Measurements from ENCODE around the gene ABCC10. TPM values are rescaled to one million over a fixed set of nuclear protein-coding genes. Genes with fewer than 3 reads are reported as not detected.

ABCC10 gene
- total and polyA plus RNA-seq, 10 of the 15 experiments (the other 5 are each of a cell fraction or from before 2014, with no cell fraction given) = 0.80 to 18.2 (median 6.4) TPM

GRCh38 chr6:43427406-43428111 lies at the start of gene ABCC10 (continued):
- peak; percentile 47; the same call in 1 of the 2 replicates for TF ChIP-seq DPF2 (IDR thresholded peaks at IDR 0.05)
- no peak for TF ChIP-seq ZSCAN29 (IDR thresholded peaks at IDR 0.05)
- TF ChIP-seq RB1 (IDR thresholded peaks at IDR 0.05; ENCODE audit: borderline replicate concordance) = peak; percentile 35; the same call in 1 of the 2 replicates
- TF ChIP-seq REST (IDR thresholded peaks at IDR 0.05; ENCODE audit: low read depth, low read length) = no peak
- no peak for TF ChIP-seq SMC3 (IDR thresholded peaks at IDR 0.05; ENCODE audit: borderline replicate concordance, low read length)
- no peak for TF ChIP-seq PKNOX1 (IDR thresholded peaks at IDR 0.05)
- TF ChIP-seq ASH2L (IDR thresholded peaks at IDR 0.05; ENCODE audit: borderline replicate concordance, low read depth) = no peak
- 0 out of 2 replicates have a peak, but pooled peaks have one; percentile 24 for TF ChIP-seq ZBTB11 (CRISPR knock-in tag; IDR thresholded peaks at IDR 0.05)
- 0 out of 2 replicates have a peak, but pooled peaks have one; percentile 63 for TF ChIP-seq NBN (IDR thresholded peaks at IDR 0.05)
- peak; percentile 27 for TF ChIP-seq SP1 (IDR thresholded peaks at IDR 0.05; ENCODE audit: low read depth, low read length)
- no peak for TF ChIP-seq PAX8 (IDR thresholded peaks at IDR 0.05)
- TF ChIP-seq MXI1 (IDR thresholded peaks at IDR 0.05; ENCODE audit: low read depth, low read length) = peak; percentile 49; the same call in 1 of the 2 replicates
- 0 out of 2 replicates have a peak, but pooled peaks have one; percentile 31 for TF ChIP-seq SPI1 (IDR thresholded peaks at IDR 0.05; ENCODE audit: borderline replicate concordance, insufficient read depth, low read depth, low read length)
- peak; percentile 66 for TF ChIP-seq YY1 (IDR thresholded peaks at IDR 0.05; ENCODE audit: low read depth, low read length)
- peak; percentile 88 for TF ChIP-seq POLR2A (IDR thresholded peaks at IDR 0.05; ENCODE audit: low read depth, low read length)
- TF ChIP-seq MEF2A (IDR thresholded peaks at IDR 0.05; ENCODE audit: insufficient read depth, low read depth, low read length) = no peak
- TF ChIP-seq ATF3 (IDR thresholded peaks at IDR 0.05; ENCODE audit: borderline replicate concordance, extremely low read depth, low read depth, low read length) = no peak
- no peak for TF ChIP-seq SIX5 (IDR thresholded peaks at IDR 0.05; ENCODE audit: low read depth, low read length, severe bottlenecking)
- peak; percentile 88; the same call in 1 of the 2 replicates for TF ChIP-seq NKRF (conservative IDR thresholded peaks at IDR 0.05)
- 0 out of 2 replicates have a peak, but pooled peaks have one; percentile 33 for TF ChIP-seq TCF3 (IDR thresholded peaks at IDR 0.05; ENCODE audit: borderline replicate concordance, insufficient read depth, low read depth, low read length)

Measured in GM12878 (cell line).